HEK293 (cell line): ENCODE data around the gene MYH14.
A peak's percentile ranks its signal among the peaks of the same experiment; 100 is the strongest.

Source experiments
- GFI1B ChIP-seq: fragments of 450-650 bp; formaldehyde crosslinking; IDR thresholded peaks from 2 replicates; pipeline ENCODE4 v1.5.1; 2016; ENCODE audit warnings: missing biosample characterization, missing genetic modification characterization
- HOXA7 ChIP-seq: sonication (generic); formaldehyde crosslinking; IDR thresholded peaks from 2 replicates; pipeline ENCODE4 v1.8.1; 2022; ENCODE audit warnings: missing genetic modification reagents, borderline replicate concordance
- HOXC10 ChIP-seq: sonication (generic); formaldehyde crosslinking; IDR thresholded peaks from 2 replicates; pipeline ENCODE4 v1.8.1; 2023; ENCODE audit warnings: mild to moderate bottlenecking, missing genetic modification reagents
- MEIS1 ChIP-seq: sonication (generic); formaldehyde crosslinking; IDR thresholded peaks from 2 replicates; pipeline ENCODE4 v1.8.1; 2022; ENCODE audit warnings: missing genetic modification reagents, mild to moderate bottlenecking, borderline replicate concordance
- OVOL3 ChIP-seq: fragments of 450-650 bp; formaldehyde crosslinking; IDR thresholded peaks from 2 replicates; pipeline ENCODE4 v1.5.1; 2016; ENCODE audit warnings: missing biosample characterization, missing genetic modification characterization
- REST ChIP-seq: fragments of 450-650 bp; formaldehyde crosslinking; IDR thresholded peaks from 2 replicates; pipeline ENCODE4 v1.5.1; 2016; ENCODE audit warnings: missing biosample characterization, missing genetic modification characterization
- SCRT2 ChIP-seq: fragments of 450-650 bp; formaldehyde crosslinking; IDR thresholded peaks from 2 replicates; pipeline ENCODE4 v1.5.1; 2016; ENCODE audit warnings: missing biosample characterization, missing genetic modification characterization
- SETDB1 ChIP-seq: IDR thresholded peaks from one replicate; pipeline ENCODE4 v1.6.1; 2017; ENCODE audit warnings: mild to moderate bottlenecking, low read length, moderate library complexity, mixed read lengths; ENCODE audit not compliant: insufficient read length
- ZBTB8A ChIP-seq: fragments of 450-650 bp; formaldehyde crosslinking; IDR thresholded peaks from 2 replicates; pipeline ENCODE4 v1.5.1; 2016; ENCODE audit warnings: missing biosample characterization, missing genetic modification characterization
- ZFP37 ChIP-seq: fragments of 450-650 bp; formaldehyde crosslinking; IDR thresholded peaks from 2 replicates; pipeline ENCODE4 v1.5.1; 2016; ENCODE audit warnings: missing biosample characterization, missing genetic modification characterization
- ZFP69B ChIP-seq: fragments of 450-650 bp; formaldehyde crosslinking; IDR thresholded peaks from 2 replicates; pipeline ENCODE4 v1.5.1; 2016; ENCODE audit warnings: missing biosample characterization, missing genetic modification characterization
- ZIC2 ChIP-seq: fragments of 450-650 bp; formaldehyde crosslinking; IDR thresholded peaks from 2 replicates; pipeline ENCODE4 v1.5.1; 2016; ENCODE audit warnings: missing biosample characterization, missing genetic modification characterization
- ZNF121 ChIP-seq: fragments of 450-650 bp; formaldehyde crosslinking; IDR thresholded peaks from 2 replicates; pipeline ENCODE4 v1.5.1; 2016; ENCODE audit warnings: missing biosample characterization, missing genetic modification characterization
- ZNF214 ChIP-seq: fragments of 450-650 bp; formaldehyde crosslinking; IDR thresholded peaks from 2 replicates; pipeline ENCODE4 v1.5.1; 2017; ENCODE audit warnings: missing biosample characterization, mild to moderate bottlenecking, missing genetic modification characterization, borderline replicate concordance
- ZNF391 ChIP-seq: fragments of 450-650 bp; formaldehyde crosslinking; IDR thresholded peaks from 2 replicates; pipeline ENCODE4 v1.5.1; 2016; ENCODE audit warnings: low read depth, missing biosample characterization, missing genetic modification characterization, borderline replicate concordance
- ZNF423 ChIP-seq: fragments of 450-650 bp; formaldehyde crosslinking; IDR thresholded peaks from 2 replicates; pipeline ENCODE4 v1.5.1; 2016; ENCODE audit warnings: missing biosample characterization, missing genetic modification characterization
- ZNF530 ChIP-seq: fragments of 450-650 bp; formaldehyde crosslinking; IDR thresholded peaks from 2 replicates; pipeline ENCODE4 v1.5.1; 2016; ENCODE audit warnings: low read depth, missing biosample characterization, missing genetic modification characterization
- ZNF544 ChIP-seq: fragments of 450-650 bp; formaldehyde crosslinking; IDR thresholded peaks from 2 replicates; pipeline ENCODE4 v1.5.0; 2017; ENCODE audit warnings: missing biosample characterization, missing genetic modification characterization
- ZNF596 ChIP-seq: fragments of 450-650 bp; IDR thresholded peaks from 2 replicates; pipeline ENCODE4 v1.5.0; 2018; ENCODE audit warnings: missing biosample characterization, mild to moderate bottlenecking, missing genetic modification characterization, moderate library complexity
- ZNF600 ChIP-seq: fragments of 450-650 bp; formaldehyde crosslinking; IDR thresholded peaks from 2 replicates; pipeline ENCODE4 v1.5.1; 2016; ENCODE audit warnings: missing biosample characterization, missing genetic modification characterization
- ZNF701 ChIP-seq: fragments of 450-650 bp; formaldehyde crosslinking; IDR thresholded peaks from 2 replicates; pipeline ENCODE4 v1.5.1; 2016; ENCODE audit warnings: missing biosample characterization, missing genetic modification characterization
- ZNF785 ChIP-seq: fragments of 450-650 bp; formaldehyde crosslinking; IDR thresholded peaks from 2 replicates; pipeline ENCODE4 v1.5.1; 2016; ENCODE audit warnings: missing biosample characterization, missing genetic modification characterization
- TF ChIP-seq, protein P1 (sequence below): fragments of 450-650 bp; IDR thresholded peaks from 2 replicates; pipeline ENCODE4 v1.5.1; 2018; ENCODE audit warnings: missing biosample characterization, mild to moderate bottlenecking, missing genetic modification characterization
- TF ChIP-seq, protein P2 (sequence below): sonication (generic); formaldehyde crosslinking; IDR thresholded peaks from 2 replicates; pipeline ENCODE4 v1.8.1; 2022; ENCODE audit warnings: mild to moderate bottlenecking, moderate library complexity, missing genetic modification reagents
- TF ChIP-seq, protein P3 (sequence below): fragments of 450-650 bp; formaldehyde crosslinking; IDR thresholded peaks from 2 replicates; pipeline ENCODE4 v1.5.1; 2016; ENCODE audit warnings: missing biosample characterization, missing genetic modification characterization
- TF ChIP-seq, protein P4 (sequence below): fragments of 450-650 bp; formaldehyde crosslinking; IDR thresholded peaks from 2 replicates; pipeline ENCODE4 v1.5.1; 2016; ENCODE audit warnings: missing biosample characterization, missing genetic modification characterization, low read depth
- TF ChIP-seq, protein P5 (sequence below): fragments of 450-650 bp; formaldehyde crosslinking; IDR thresholded peaks from 2 replicates; pipeline ENCODE4 v1.5.1; 2016; ENCODE audit warnings: missing biosample characterization, missing genetic modification characterization

Gene MYH14

GRCh38 chr19:50357178-50358100 is 154.0 kb downstream of the MYH14 start (continued):
- TF ChIP-seq MEIS1 (CRISPR knock-in tag), result no peak
- TF ChIP-seq, protein P1, sequence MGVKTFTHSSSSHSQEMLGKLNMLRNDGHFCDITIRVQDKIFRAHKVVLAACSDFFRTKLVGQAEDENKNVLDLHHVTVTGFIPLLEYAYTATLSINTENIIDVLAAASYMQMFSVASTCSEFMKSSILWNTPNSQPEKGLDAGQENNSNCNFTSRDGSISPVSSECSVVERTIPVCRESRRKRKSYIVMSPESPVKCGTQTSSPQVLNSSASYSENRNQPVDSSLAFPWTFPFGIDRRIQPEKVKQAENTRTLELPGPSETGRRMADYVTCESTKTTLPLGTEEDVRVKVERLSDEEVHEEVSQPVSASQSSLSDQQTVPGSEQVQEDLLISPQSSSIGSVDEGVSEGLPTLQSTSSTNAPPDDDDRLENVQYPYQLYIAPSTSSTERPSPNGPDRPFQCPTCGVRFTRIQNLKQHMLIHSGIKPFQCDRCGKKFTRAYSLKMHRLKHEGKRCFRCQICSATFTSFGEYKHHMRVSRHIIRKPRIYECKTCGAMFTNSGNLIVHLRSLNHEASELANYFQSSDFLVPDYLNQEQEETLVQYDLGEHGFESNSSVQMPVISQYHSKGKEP (tag by site-specific recombination), result no peak
- no peak for TF ChIP-seq SETDB1
- no peak for TF ChIP-seq HOXA7 (CRISPR knock-in tag)
- TF ChIP-seq ZFP37, result no peak; the same call in 1 of the 2 replicates
- TF ChIP-seq REST, result no peak
- TF ChIP-seq ZNF701, result no peak
- TF ChIP-seq ZNF596 (tag by site-specific recombination), result no peak
- no peak for TF ChIP-seq ZNF600 (tag by site-specific recombination)
- no peak for TF ChIP-seq OVOL3 (tag by site-specific recombination)
- TF ChIP-seq SCRT2 (tag by site-specific recombination), result peak; percentile 100
- TF ChIP-seq GFI1B (tag by site-specific recombination), result no peak
- no peak for TF ChIP-seq ZNF423 (tag by site-specific recombination)
- TF ChIP-seq ZNF785, result no peak
- no peak for TF ChIP-seq ZNF121 (tag by site-specific recombination)
- no peak for TF ChIP-seq ZNF214
- no peak for TF ChIP-seq ZIC2 (tag by site-specific recombination)
- TF ChIP-seq, protein P2, sequence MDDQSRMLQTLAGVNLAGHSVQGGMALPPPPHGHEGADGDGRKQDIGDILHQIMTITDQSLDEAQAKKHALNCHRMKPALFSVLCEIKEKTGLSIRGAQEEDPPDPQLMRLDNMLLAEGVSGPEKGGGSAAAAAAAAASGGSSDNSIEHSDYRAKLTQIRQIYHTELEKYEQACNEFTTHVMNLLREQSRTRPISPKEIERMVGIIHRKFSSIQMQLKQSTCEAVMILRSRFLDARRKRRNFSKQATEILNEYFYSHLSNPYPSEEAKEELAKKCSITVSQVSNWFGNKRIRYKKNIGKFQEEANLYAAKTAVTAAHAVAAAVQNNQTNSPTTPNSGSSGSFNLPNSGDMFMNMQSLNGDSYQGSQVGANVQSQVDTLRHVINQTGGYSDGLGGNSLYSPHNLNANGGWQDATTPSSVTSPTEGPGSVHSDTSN (CRISPR knock-in tag), result no peak
- no peak for TF ChIP-seq ZNF544 (tag by site-specific recombination)
- TF ChIP-seq HOXC10 (CRISPR knock-in tag), result no peak
- no peak for TF ChIP-seq ZNF530
- TF ChIP-seq, protein P3, sequence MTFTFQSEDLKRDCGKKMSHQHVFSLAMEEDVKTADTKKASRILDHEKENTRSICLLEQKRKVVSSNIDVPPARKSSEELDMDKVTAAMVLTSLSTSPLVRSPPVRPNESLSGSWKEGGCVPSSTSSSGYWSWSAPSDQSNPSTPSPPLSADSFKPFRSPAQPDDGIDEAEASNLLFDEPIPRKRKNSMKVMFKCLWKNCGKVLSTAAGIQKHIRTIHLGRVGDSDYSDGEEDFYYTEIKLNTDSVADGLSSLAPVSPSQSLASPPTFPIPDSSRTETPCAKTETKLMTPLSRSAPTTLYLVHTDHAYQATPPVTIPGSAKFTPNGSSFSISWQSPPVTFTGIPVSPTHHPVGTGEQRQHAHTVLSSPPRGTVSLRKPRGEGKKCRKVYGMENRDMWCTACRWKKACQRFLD (tag by site-specific recombination), result no peak
- TF ChIP-seq, protein P4, sequence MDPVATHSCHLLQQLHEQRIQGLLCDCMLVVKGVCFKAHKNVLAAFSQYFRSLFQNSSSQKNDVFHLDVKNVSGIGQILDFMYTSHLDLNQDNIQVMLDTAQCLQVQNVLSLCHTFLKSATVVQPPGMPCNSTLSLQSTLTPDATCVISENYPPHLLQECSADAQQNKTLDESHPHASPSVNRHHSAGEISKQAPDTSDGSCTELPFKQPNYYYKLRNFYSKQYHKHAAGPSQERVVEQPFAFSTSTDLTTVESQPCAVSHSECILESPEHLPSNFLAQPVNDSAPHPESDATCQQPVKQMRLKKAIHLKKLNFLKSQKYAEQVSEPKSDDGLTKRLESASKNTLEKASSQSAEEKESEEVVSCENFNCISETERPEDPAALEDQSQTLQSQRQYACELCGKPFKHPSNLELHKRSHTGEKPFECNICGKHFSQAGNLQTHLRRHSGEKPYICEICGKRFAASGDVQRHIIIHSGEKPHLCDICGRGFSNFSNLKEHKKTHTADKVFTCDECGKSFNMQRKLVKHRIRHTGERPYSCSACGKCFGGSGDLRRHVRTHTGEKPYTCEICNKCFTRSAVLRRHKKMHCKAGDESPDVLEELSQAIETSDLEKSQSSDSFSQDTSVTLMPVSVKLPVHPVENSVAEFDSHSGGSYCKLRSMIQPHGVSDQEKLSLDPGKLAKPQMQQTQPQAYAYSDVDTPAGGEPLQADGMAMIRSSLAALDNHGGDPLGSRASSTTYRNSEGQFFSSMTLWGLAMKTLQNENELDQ (tag by site-specific recombination), result no peak
- no peak for TF ChIP-seq ZBTB8A (tag by site-specific recombination)
- TF ChIP-seq ZFP69B (tag by site-specific recombination), result no peak
- no peak for TF ChIP-seq ZNF391 (tag by site-specific recombination)
- TF ChIP-seq, protein P5, sequence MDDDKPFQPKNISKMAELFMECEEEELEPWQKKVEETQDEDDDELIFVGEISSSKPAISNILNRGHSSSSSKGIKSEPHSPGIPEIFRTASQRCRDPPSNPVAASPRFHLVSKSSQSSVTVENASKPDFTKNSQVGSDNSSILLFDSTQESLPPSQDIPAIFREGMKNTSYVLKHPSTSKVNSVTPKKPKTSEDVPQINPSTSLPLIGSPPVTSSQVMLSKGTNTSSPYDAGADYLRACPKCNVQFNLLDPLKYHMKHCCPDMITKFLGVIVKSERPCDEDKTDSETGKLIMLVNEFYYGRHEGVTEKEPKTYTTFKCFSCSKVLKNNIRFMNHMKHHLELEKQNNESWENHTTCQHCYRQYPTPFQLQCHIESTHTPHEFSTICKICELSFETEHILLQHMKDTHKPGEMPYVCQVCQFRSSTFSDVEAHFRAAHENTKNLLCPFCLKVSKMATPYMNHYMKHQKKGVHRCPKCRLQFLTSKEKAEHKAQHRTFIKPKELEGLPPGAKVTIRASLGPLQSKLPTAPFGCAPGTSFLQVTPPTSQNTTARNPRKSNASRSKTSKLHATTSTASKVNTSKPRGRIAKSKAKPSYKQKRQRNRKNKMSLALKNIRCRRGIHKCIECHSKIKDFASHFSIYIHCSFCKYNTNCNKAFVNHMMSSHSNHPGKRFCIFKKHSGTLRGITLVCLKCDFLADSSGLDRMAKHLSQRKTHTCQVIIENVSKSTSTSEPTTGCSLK (tag by site-specific recombination), result no peak
